ENCODE measurements around the gene SLCO6A1. TPM values are rescaled to one million over a fixed set of nuclear protein-coding genes. Genes with fewer than 3 reads are reported as not detected.

SLCO6A1 gene
- total and polyA plus RNA-seq, 10 donors = not detected

GRCh38 chr5:102450313-102450990 is 48.3 kb downstream of the SLCO6A1 start:
- peak; percentile 50 for DNase-seq
- Histone ChIP-seq H3K27ac (no peak overlapping the region), H3K9me3 (peaks cover 0 to 14% (median 0%) of the 10 kb centered on the region in 8 donors), H3K4me3 (no peak overlapping the region), H3K36me3 (no peaks in the 10 kb centered on the region), H3K27me3 (replicated peaks in 1 of 7) (no peaks in the 10 kb centered on the region), H3K4me1 (no peaks in the 10 kb centered on the region)
- intact Hi-C loops (cut with DNase I; ENCODE audit: low total_unique reads) = no loop called here
- TF ChIP-seq POLR2A (IDR thresholded peaks at IDR 0.05) = no peak
- no peak for TF ChIP-seq CTCF (IDR thresholded peaks at IDR 0.05 in 8 of 11, conservative IDR thresholded peaks at IDR 0.05 in 3 of 11)
- TF ChIP-seq POLR2AphosphoS5 (IDR thresholded peaks at IDR 0.05) = no peak
- 87 to 93% (median 91%) methylated on average over 4 to 5 of the region's 5 CpGs for WGBS, 5 donors

GRCh38 chr5:102433473-102433872 is 65.3 kb downstream of the SLCO6A1 start:
- intact Hi-C loops (cut with DNase I; ENCODE audit: low total_unique reads) = no loop called here
- Histone ChIP-seq H3K4me3 (no peak overlapping the region), H3K9me3 (peaks cover 0 to 25% (median 4%) of the 10 kb centered on the region in 8 donors), H3K36me3 (no peaks in the 10 kb centered on the region), H3K27ac (no peak overlapping the region), H3K27me3 (replicated peaks in 1 of 7) (no peaks in the 10 kb centered on the region), H3K4me1 (no peaks in the 10 kb centered on the region)
- WGBS, 5 donors = 33 to 49% (median 42%) methylated on average over 2 of the region's 2 CpGs
- DNase-seq = no peak
- TF ChIP-seq POLR2A (IDR thresholded peaks at IDR 0.05) = no peak
- no peak for TF ChIP-seq CTCF (IDR thresholded peaks at IDR 0.05 in 8 of 11, conservative IDR thresholded peaks at IDR 0.05 in 3 of 11)
- no peak for TF ChIP-seq POLR2AphosphoS5 (IDR thresholded peaks at IDR 0.05)

- intact Hi-C loops (cut with DNase I; ENCODE audit: low total_unique reads) = no loop called here
- 67 to 82% (median 76%) methylated on average over 2 to 3 of the region's 3 CpGs for WGBS, 5 donors
- DNase-seq = no peak
- Histone ChIP-seq H3K4me1 (no peaks in the 10 kb centered on the region), H3K27ac (no peak overlapping the region), H3K9me3 (peaks cover 0 to 24% (median 0%) of the 10 kb centered on the region in 8 donors), H3K27me3 (replicated peaks in 1 of 7) (no peaks in the 10 kb centered on the region), H3K36me3 (no peaks in the 10 kb centered on the region), H3K4me3 (no peak overlapping the region)
- TF ChIP-seq POLR2AphosphoS5 (IDR thresholded peaks at IDR 0.05) = no peak
- no peak for TF ChIP-seq POLR2A (IDR thresholded peaks at IDR 0.05)
- TF ChIP-seq CTCF (IDR thresholded peaks at IDR 0.05 in 8 of 11, conservative IDR thresholded peaks at IDR 0.05 in 3 of 11) = no peak
These were observed 77.2 kb downstream of the SLCO6A1 start for GRCh38 chr5:102421647-102422046.

- no peaks in the 10 kb centered on the region for H3K27me3 ChIP-seq (replicated peaks in 1 of 7)
- H3K9me3 ChIP-seq = peaks cover 0 to 4% (median 0%) of the 10 kb centered on the region in 8 donors
- no peak for TF ChIP-seq POLR2A (IDR thresholded peaks at IDR 0.05)
- no peak for TF ChIP-seq CTCF (IDR thresholded peaks at IDR 0.05 in 8 of 11, conservative IDR thresholded peaks at IDR 0.05 in 3 of 11)
- TF ChIP-seq POLR2AphosphoS5 (IDR thresholded peaks at IDR 0.05) = no peak
- no peak overlapping the region for H3K27ac ChIP-seq
- H3K4me1 ChIP-seq = no peaks in the 10 kb centered on the region
- no peak overlapping the region for H3K4me3 ChIP-seq
- intact Hi-C loops (cut with DNase I; ENCODE audit: low total_unique reads) = no loop called here
- WGBS, 5 donors = 83 to 97% (median 92%) methylated on average over 1 of the region's 1 CpG
- no peaks in the 10 kb centered on the region for H3K36me3 ChIP-seq
- no peak for DNase-seq
These were observed 80.3 kb downstream of the SLCO6A1 start for GRCh38 chr5:102418531-102418930.

Measured in spleen (tissue), 11 donors.